ENCODE data around the gene PODXL2.
"Not testable (repeated sequence)": the region's sequence is repeated elsewhere in the genome, so short reads cannot be mapped to it uniquely, and the experiment has no call there.

PODXL2 gene

DNA sequence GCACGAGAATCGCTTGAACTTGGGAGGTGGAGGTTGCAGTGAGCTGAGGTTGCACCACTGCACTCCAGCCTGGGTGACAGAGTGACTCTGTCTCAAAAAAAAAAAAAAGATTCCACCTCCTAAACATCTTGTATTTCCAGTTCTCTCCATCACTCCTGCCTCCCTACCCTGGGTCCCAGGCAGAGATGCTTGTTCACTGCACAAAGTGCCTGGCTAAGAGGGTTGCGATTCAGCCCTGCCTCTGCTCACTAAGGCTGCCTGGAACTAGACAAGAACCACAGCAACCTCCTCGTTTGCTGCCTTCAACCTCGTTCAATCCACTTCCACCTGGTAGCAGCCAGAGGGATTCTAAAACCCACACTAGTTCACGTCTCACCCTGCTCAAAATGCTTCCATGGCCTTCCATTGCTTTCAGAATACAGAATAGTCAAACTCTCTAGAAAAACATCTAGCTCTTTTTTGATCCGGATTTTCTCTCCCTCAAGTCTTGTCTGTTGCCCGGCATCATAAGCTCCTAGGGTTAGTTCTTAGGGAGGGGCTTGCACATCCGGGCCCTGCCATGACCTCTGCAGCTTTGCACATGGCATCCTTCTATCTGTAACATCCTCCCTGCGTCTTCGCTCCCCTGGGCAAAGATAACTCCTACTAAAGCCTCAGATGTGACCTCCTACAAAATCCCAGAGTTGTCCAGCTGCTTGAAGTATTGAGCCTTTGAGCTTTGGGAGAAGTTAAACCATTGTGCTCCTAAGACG is 31.8 kb upstream of the PODXL2 start:
- TF ChIP-seq, protein P1, sequence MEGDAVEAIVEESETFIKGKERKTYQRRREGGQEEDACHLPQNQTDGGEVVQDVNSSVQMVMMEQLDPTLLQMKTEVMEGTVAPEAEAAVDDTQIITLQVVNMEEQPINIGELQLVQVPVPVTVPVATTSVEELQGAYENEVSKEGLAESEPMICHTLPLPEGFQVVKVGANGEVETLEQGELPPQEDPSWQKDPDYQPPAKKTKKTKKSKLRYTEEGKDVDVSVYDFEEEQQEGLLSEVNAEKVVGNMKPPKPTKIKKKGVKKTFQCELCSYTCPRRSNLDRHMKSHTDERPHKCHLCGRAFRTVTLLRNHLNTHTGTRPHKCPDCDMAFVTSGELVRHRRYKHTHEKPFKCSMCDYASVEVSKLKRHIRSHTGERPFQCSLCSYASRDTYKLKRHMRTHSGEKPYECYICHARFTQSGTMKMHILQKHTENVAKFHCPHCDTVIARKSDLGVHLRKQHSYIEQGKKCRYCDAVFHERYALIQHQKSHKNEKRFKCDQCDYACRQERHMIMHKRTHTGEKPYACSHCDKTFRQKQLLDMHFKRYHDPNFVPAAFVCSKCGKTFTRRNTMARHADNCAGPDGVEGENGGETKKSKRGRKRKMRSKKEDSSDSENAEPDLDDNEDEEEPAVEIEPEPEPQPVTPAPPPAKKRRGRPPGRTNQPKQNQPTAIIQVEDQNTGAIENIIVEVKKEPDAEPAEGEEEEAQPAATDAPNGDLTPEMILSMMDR (conservative IDR thresholded peaks at IDR 0.05; ENCODE audit: low read depth, low read length) = no peak
- H3K4me3 ChIP-seq (ENCODE audit: low read length) = no peak overlapping the region
- DNase-seq (ENCODE audit: low read depth) = no peak

DNA sequence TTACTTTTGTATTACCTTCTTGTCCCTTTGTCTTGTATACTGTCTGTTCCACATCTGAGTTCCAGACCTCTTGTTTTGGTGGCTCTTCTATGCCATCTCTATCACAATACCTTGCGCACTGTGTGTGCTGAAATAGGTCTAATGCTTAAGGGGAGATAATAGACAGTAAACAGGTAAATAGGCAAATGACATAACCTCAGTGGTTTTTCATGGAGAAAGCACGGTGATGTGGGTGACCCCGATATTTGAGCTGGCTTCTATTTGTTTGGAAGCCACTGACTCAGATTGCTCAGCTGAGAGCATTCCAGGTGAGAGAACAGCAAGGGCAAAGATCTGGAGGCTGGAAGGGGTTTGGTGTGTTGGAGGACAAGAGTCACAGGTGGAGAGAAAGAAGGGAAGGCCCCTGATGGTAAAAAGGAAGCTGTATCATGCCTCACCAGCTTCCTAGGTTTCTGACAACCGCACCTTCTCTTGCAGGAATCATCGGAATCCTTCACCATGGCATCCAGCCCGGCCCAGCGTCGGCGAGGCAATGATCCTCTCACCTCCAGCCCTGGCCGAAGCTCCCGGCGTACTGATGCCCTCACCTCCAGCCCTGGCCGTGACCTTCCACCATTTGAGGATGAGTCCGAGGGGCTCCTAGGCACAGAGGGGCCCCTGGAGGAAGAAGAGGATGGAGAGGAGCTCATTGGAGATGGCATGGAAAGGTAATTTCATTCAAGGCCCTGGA is 30.0 kb upstream of the PODXL2 start:
- peak overlapping the region; percentile 64 for H3K4me3 ChIP-seq (ENCODE audit: low read length)
- TF ChIP-seq, protein P1 (conservative IDR thresholded peaks at IDR 0.05; ENCODE audit: low read depth, low read length) = no peak

DNA sequence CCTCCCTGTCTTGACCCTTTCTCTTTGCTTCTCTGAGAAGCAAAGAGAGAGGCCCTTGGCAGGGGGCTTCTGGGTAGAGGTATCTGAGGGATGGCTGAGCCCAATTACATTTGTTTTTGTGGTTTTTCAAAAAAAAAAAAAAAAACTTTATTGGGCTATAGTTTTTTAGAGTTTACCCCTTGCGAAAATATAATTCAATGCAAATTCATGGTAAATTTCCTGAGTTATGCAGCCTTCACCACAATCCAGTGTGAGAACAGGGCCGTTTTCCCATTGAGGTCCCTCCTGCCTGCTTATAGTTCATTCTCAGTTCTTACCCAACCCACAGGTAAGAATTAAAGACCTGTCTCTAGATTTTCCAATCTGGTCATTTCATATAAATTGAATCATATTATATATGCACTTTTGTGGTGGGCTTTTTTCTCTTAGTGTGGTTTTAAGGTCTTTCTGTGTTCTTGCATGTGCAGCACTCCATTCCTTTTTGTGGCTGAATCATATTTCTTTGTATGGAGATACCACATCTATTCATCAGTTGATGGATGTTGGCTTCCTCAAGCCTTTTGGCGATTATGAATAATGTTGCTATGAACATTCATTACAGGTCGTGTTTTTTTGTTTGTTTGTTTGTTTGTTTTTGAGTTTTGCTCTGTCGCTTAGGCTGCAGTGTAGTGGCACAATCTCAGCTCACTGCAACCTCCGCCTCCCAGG is 28.1 kb upstream of the PODXL2 start:
- no peak overlapping the region for H3K4me3 ChIP-seq (ENCODE audit: low read length)
- DNase-seq (ENCODE audit: low read depth) = no peak
- TF ChIP-seq, protein P1 (conservative IDR thresholded peaks at IDR 0.05; ENCODE audit: low read depth, low read length) = no peak

More for the DNA sequence above, 30.0 kb upstream of the PODXL2 start:
- DNase-seq (ENCODE audit: low read depth) = no peak

DNA sequence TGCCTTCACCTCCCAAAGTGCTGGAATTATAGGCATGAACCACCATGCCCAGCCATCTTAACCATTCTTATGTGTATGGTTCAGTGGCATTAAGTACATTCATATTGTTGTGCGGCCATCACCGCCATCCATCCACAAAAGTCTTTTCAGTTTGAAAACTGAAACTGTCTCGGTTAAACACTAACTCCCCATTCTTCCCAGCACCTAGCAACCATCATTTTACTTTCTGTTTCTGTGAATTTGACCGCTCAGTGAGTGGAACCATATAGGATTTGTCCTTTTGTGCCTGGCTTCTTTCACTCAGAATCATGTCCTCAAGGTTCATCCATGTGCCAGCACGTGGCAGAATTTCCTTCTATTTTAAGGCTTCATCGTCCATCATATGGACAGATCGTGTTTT is 24.9 kb upstream of the PODXL2 start:
- no peak for DNase-seq (ENCODE audit: low read depth)
- TF ChIP-seq, protein P1 (conservative IDR thresholded peaks at IDR 0.05; ENCODE audit: low read depth, low read length) = no peak
- H3K4me3 ChIP-seq (ENCODE audit: low read length) = no peak overlapping the region

DNA sequence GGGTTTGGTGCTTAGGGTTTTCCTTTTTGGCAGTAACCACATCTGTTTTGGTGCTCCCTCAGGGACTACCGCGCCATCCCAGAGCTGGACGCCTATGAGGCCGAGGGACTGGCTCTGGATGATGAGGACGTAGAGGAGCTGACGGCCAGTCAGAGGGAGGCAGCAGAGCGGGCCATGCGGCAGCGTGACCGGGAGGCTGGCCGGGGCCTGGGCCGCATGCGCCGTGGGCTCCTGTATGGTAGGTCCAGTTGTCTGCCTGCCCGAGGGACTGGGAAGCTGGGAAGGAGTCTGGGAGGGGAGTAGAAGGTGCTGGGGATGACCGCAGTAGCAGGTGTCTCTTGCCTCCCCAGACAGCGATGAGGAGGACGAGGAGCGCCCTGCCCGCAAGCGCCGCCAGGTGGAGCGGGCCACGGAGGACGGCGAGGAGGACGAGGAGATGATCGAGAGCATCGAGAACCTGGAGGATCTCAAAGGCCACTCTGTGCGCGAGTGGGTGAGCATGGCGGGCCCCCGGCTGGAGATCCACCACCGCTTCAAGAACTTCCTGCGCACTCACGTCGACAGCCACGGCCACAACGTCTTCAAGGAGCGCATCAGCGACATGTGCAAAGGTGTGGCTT is 24.3 kb upstream of the PODXL2 start:
- TF ChIP-seq, protein P1 (conservative IDR thresholded peaks at IDR 0.05; ENCODE audit: low read depth, low read length) = no peak
- no peak for DNase-seq (ENCODE audit: low read depth)
- no peak overlapping the region for H3K4me3 ChIP-seq (ENCODE audit: low read length)

DNA sequence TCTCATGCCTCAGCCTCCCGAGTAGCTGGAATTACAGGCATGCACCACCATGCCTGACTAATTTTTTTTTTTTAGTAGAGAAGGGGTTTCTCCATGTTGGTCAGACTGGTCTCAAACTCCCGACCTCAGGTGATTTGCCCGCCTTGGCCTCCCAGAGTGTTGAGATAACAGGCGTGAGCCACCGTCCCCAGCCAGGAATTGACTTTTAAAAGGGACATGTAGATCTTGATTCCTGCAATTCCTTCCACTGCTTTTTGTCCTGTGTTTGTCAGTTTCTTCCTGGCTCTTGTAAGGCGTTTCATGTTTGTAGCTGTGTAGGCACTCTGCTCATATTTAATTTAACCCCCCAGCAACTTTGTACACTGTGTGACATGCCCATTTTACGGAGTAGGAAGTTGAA is 23.4 kb upstream of the PODXL2 start:
- not testable (repeated sequence) for H3K4me3 ChIP-seq (ENCODE audit: low read length); DNase-seq (ENCODE audit: low read depth)
